Skeletal muscle satellite cell (primary cell): Measurements from ENCODE around the gene DGKB.

ENCODE experiments used
- H3K27me3 ChIP-seq: 2 replicates; pipeline ENCODE4 v1.7.0; 2013; ENCODE audit warnings: low read length; ENCODE audit not compliant: control insufficient read depth, insufficient read depth
- H3K36me3 ChIP-seq: 2 replicates; pipeline ENCODE4 v1.7.0; 2013; ENCODE audit warnings: mild to moderate bottlenecking, control low read depth, low read length; ENCODE audit not compliant: insufficient read depth
- H3K4me1 ChIP-seq: 2 replicates; pipeline ENCODE4 v1.7.0; 2013; ENCODE audit warnings: low read length; ENCODE audit not compliant: control insufficient read depth, insufficient read depth
- H3K4me2 ChIP-seq: 2 replicates; pipeline ENCODE4 v1.7.0; 2013; ENCODE audit warnings: mild to moderate bottlenecking, low read length
- H3K4me3 ChIP-seq: 2 replicates; pipeline ENCODE4 v1.7.0; 2013; ENCODE audit warnings: low read length
- H3K9ac ChIP-seq: 2 replicates; pipeline ENCODE4 v1.7.0; 2013; ENCODE audit warnings: mild to moderate bottlenecking, low read depth, low read length, moderate library complexity
- H3K9me3 ChIP-seq: replicated peaks from 2 replicates; pipeline ENCODE4 v1.7.0; 2013; ENCODE audit warnings: mild to moderate bottlenecking, control low read depth, low read length

The DGKB gene

DNA sequence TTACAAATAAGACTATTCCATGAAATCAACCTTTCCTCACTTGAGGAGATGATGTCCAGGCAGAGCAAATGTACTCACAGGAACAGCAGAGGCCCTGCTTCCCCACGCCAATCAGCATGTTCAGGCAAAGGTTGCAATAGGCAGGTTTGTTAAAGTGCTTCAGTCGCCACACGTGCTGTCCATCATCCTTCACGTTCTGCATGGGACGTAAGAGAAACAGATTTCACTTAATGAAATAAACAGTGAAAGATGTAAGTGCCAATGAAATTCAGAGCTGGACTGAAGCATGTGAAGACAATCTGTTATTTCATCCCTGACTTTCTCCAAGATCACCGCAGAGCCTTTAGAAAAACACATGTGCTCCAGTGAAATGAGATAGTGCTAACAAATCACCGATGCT lies 217.4 kb downstream of the DGKB start:
- H3K4me3 ChIP-seq, result no peak overlapping the region
- no peaks in the 10 kb centered on the region for H3K4me1 ChIP-seq
- H3K9ac ChIP-seq, result no peak overlapping the region
- H3K4me2 ChIP-seq, result no peak overlapping the region
- H3K36me3 ChIP-seq, result no peaks in the 10 kb centered on the region
- no peaks in the 10 kb centered on the region for H3K27me3 ChIP-seq
- H3K9me3 ChIP-seq, result no peaks in the 10 kb centered on the region

DNA sequence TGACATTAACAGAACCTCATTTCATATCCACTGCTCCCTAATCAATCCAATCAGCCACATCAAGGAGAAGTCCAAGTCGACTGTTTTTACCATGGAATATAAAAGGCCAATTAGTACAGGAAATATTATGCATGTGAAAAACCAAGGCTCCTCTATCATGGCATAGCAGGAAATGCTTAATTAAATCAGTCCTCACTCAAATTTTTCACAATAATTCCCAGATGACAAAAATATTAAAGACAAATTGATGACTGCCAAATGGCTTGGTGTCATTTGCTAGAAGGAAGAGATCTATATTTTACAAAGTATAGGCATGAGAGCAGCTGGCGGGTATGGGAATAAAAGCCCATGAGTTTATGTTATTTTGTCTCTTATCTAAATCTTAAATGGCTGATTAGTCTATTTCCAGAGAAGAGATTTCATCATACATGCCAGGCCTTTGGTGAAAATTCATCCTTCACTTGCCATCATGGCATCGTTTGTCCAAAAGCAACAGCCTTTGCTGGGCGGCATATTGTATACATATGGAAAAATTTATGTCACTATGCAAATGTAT lies 219.6 kb downstream of the DGKB start:
- Histone ChIP-seq H3K4me3 (no peak overlapping the region), H3K27me3 (no peaks in the 10 kb centered on the region)

DNA sequence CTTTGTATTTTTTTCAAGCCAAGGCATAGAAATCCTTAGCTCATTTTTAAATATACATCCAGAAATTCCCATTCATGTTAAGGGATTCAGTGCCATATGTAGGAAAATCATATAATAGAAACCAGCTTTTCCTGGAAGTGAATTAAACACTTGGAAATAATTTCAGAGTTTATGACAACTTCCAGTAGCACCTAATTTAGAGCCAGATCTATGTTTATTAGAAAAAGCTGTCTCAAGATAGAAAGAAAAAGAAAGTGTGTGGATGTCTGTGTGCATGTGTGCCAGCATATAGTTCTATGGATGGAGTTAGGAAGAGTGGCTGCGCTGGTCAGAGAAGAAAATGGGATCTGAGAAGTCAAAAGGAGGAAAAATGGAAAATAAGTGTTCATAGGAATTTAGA lies 225.7 kb downstream of the DGKB start:
- H3K9me3 ChIP-seq, result no peaks in the 10 kb centered on the region
- no peaks in the 10 kb centered on the region for H3K27me3 ChIP-seq
- H3K9ac ChIP-seq, result no peak overlapping the region
- H3K36me3 ChIP-seq, result no peaks in the 10 kb centered on the region
- H3K4me1 ChIP-seq, result no peaks in the 10 kb centered on the region
- H3K4me2 ChIP-seq, result no peak overlapping the region
- no peak overlapping the region for H3K4me3 ChIP-seq

More for the DNA sequence above, 219.6 kb downstream of the DGKB start:
- Histone ChIP-seq H3K36me3 (no peaks in the 10 kb centered on the region), H3K9ac (no peak overlapping the region), H3K4me2 (no peak overlapping the region), H3K4me1 (no peaks in the 10 kb centered on the region), H3K9me3 (no peaks in the 10 kb centered on the region)

DNA sequence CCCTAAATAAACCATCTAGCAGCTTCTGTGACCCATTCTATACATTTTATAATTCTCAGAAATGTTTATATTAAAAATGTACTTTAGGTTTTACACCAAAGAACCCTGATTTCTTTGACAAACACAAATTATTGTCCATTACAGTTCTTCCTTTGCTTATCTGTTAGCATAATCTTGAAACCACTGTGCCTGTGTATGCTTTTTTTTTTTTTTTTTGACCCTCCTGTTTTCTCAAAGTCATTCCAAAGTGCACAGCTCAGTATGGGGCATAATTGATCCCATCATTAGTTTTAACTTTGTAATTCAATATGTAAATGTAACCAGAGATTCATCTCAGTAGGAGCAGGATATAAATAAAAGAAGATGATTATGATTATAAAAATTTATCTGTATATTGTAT lies 229.3 kb downstream of the DGKB start:
- no peak overlapping the region for H3K4me2 ChIP-seq
- H3K9me3 ChIP-seq, result no peaks in the 10 kb centered on the region
- H3K4me3 ChIP-seq, result no peak overlapping the region
- no peaks in the 10 kb centered on the region for H3K27me3 ChIP-seq
- H3K36me3 ChIP-seq, result no peaks in the 10 kb centered on the region
- H3K9ac ChIP-seq, result no peak overlapping the region
- H3K4me1 ChIP-seq, result no peaks in the 10 kb centered on the region

DNA sequence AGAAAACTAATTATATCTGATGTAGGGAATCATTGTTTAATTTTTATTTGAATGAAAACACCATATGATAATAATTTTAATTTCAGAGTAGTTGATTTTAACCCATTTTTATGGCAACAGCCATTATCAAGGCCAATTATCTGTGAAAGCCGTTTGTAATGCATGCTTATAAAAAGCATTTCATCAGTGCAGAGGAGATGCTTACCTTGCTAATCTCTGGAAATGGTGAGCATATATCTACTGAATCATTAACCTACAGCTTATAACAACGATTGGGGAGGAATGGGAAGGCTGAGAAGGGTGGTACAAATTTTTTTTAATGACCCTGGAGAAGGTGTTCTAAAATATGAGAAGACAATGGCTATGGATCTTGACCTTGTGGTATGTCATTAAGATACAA lies 235.6 kb downstream of the DGKB start:
- Histone ChIP-seq H3K4me2 (no peak overlapping the region), H3K36me3 (no peaks in the 10 kb centered on the region), H3K4me1 (no peaks in the 10 kb centered on the region), H3K9ac (no peak overlapping the region), H3K9me3 (no peaks in the 10 kb centered on the region), H3K4me3 (no peak overlapping the region), H3K27me3 (no peaks in the 10 kb centered on the region)

DNA sequence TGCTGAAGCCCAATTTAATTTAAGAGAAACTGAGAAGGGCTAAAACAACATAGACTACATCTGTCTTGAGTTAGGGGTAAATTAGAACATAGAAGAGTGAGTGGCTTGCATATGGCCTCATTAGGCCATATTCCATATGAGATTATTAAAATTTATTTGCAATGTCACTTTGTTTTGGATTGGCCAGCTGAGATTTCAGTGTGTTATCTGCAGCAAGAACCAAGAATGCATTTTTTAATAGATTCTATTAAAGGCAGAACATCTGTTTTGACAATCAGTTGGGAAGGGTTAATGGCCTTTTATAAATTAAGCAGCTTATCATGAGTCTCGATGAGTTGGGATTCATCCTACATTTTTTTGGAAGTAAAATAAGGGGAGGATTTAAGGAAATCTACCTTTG lies 236.2 kb downstream of the DGKB start:
- no peak overlapping the region for H3K9ac ChIP-seq
- no peaks in the 10 kb centered on the region for H3K36me3 ChIP-seq
- no peak overlapping the region for H3K4me2 ChIP-seq
- H3K9me3 ChIP-seq, result no peaks in the 10 kb centered on the region
- H3K4me1 ChIP-seq, result no peaks in the 10 kb centered on the region
- no peak overlapping the region for H3K4me3 ChIP-seq
- no peaks in the 10 kb centered on the region for H3K27me3 ChIP-seq

DNA sequence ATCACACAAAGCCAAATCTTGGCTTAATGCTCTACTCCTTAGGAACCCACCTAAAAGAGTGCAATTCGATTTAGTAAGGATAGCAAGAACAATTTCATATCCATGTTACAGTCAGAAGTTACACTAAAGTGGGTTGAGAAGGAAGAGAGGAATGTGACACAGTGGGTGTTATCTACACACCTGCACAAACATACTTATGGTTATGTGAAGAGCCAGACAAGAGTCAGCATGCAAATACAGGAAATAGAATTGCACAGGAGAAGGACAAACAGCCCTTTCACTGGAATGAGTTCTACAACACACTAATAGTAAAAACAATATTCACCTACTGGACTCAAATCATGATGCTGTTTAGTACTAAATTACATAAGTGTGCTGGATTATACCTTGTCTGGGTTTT lies 262.8 kb downstream of the DGKB start:
- Histone ChIP-seq H3K4me1 (no peaks in the 10 kb centered on the region), H3K27me3 (no peaks in the 10 kb centered on the region), H3K36me3 (no peaks in the 10 kb centered on the region)

DNA sequence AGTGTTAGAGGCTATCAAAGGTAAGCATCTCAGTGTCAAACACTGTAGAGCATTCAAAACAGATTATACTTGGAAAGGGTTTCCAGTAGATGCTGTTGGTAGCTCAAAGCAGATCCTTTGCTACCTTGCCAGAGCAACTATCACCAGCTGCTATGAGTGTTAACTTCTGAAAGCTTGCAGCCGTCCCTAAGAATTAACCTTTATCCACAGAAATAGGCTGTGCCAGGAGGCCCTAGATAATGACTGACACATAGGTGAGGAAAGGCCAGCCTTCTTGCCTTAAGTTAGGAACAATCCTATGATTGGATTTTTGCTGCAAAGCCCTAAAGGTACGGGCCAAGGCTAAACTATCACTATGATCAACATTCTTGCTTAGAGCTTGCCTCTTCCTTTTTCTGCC lies 263.2 kb downstream of the DGKB start:
- Histone ChIP-seq H3K4me3 (no peak overlapping the region), H3K27me3 (no peaks in the 10 kb centered on the region), H3K4me1 (no peaks in the 10 kb centered on the region), H3K9me3 (no peaks in the 10 kb centered on the region), H3K9ac (no peak overlapping the region), H3K4me2 (no peak overlapping the region), H3K36me3 (no peaks in the 10 kb centered on the region)

More for the DNA sequence above, 262.8 kb downstream of the DGKB start:
- Histone ChIP-seq H3K4me3 (no peak overlapping the region), H3K4me2 (no peak overlapping the region), H3K9ac (no peak overlapping the region), H3K9me3 (no peaks in the 10 kb centered on the region)

DNA sequence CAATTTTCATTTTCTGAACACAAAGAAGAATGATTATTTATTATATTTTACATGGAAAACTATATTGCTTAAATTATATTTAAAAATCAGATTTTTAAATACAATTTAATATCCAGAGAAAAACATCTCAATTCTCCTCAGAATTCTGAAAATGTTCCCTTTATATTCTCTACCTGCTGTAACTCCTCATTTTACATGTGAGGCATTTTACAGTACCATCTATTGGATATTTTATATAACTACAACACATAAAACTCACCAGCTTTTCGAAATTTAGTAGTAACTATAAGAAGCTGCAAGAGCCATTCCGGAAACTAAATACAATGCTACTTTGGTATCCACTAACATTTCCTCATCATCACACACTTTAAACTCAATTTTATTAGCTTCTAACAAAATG lies 264.6 kb downstream of the DGKB start:
- Histone ChIP-seq H3K36me3 (no peaks in the 10 kb centered on the region), H3K4me2 (no peak overlapping the region), H3K9me3 (no peaks in the 10 kb centered on the region), H3K9ac (no peak overlapping the region), H3K27me3 (no peaks in the 10 kb centered on the region), H3K4me1 (no peaks in the 10 kb centered on the region), H3K4me3 (no peak overlapping the region)

DNA sequence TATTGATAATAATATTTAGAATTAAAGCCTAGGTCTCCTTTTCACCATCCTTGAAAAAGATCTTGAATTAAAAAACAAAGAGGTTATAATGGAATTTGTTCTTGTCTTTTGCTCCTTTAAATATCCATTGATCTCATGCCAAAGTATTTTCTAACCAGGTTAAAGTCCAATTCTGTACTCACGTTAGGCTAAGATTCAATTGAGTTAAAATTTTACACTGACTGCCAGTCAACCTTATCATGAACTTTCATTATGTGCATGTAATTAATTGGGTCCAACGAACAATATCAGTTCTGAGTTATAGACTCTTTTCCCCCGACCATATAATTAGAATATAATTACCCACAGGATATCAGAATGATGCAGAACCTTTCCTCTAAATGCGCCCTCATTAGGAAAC lies 266.6 kb downstream of the DGKB start:
- Histone ChIP-seq H3K9ac (no peak overlapping the region), H3K4me1 (no peaks in the 10 kb centered on the region), H3K9me3 (no peaks in the 10 kb centered on the region), H3K4me2 (no peak overlapping the region), H3K4me3 (no peak overlapping the region), H3K36me3 (no peaks in the 10 kb centered on the region), H3K27me3 (no peaks in the 10 kb centered on the region)

DNA sequence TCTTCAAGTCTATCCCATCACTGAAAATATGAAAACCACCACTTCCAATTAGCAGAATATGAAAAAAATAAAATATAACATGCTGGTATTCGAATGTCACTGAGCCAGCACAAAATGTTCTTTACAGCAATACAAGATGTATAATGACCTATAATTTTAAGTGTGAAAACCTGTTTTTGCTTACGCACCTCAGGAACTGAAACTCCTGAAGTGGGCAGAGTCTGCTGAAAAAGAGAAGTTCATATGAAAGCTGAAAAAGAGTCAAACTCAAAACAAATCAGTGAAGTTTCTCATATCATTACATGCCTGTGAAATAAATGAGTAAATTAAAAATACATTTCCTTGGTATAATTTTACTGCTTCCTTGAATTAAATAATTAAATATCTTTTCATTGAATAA lies 272.5 kb downstream of the DGKB start:
- H3K4me3 ChIP-seq, result no peak overlapping the region
- no peak overlapping the region for H3K9ac ChIP-seq
- H3K36me3 ChIP-seq, result no peaks in the 10 kb centered on the region
- no peaks in the 10 kb centered on the region for H3K27me3 ChIP-seq
- no peaks in the 10 kb centered on the region for H3K4me1 ChIP-seq
- H3K9me3 ChIP-seq, result no peaks in the 10 kb centered on the region
- H3K4me2 ChIP-seq, result no peak overlapping the region

DNA sequence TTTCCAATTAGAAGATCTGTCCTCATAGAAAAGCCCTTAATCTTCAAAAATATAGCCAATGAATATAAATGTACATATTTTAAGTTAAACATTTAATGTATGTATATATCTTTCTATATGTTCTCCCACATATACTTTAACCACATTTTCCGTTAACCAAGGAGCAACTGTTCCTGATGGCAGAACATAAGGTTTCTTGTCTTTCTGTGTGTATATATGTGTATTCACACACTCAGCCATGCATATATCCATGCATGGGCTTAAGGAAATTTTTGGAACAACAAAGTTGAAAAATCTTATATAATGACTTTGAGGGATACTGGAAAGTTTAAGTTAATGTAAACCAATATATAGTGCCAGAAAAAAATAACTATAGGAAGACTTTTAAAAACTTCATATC lies 274.0 kb downstream of the DGKB start:
- Histone ChIP-seq H3K9me3 (no peaks in the 10 kb centered on the region), H3K9ac (no peak overlapping the region), H3K4me3 (no peak overlapping the region), H3K4me2 (no peak overlapping the region), H3K4me1 (no peaks in the 10 kb centered on the region), H3K27me3 (no peaks in the 10 kb centered on the region), H3K36me3 (no peaks in the 10 kb centered on the region)
